RPMI7951 (cell line): ENCODE results near the gene HEPACAM. TPM values are rescaled to one million over a fixed set of nuclear protein-coding genes. Genes with fewer than 3 reads are reported as not detected.

Source experiments
- total RNA-seq: library from RNA; depleted of rRNA; stranded (reverse); fragments of >200 nt; shearing (Covaris generic); gene quantifications from 2 replicates; pipeline ENCODE4 v1.2.3, GENCODE V29; 2014; rRNA removed

Gene HEPACAM
- total RNA-seq, 1 experiment from 2014 or later: not detected

Other genes with a start within 250 kb of the HEPACAM start
- 1.9 and 3.2 TPM in 2 replicates for gene NRGN, start 196.1 kb downstream of the HEPACAM start, total RNA-seq
- not detected in 2 replicates for gene VSIG2, start 183.8 kb downstream of the HEPACAM start, total RNA-seq
- gene ESAM, start 173.8 kb downstream of the HEPACAM start, total RNA-seq: not detected in 2 replicates
- 9.3 and 15.0 TPM in 2 replicates for gene MSANTD2, start 135.6 kb downstream of the HEPACAM start, total RNA-seq
- 20.3 and 21.7 TPM in 2 replicates for gene ROBO3, start 70.6 kb downstream of the HEPACAM start, total RNA-seq
- 8.9 and 9.6 TPM in 2 replicates for gene ROBO4, start 38.2 kb downstream of the HEPACAM start, total RNA-seq
- gene HEPN1, start 16.8 kb downstream of the HEPACAM start, total RNA-seq: not detected in 2 replicates
- gene CCDC15, start 18.2 kb upstream of the HEPACAM start, total RNA-seq: 10.9 and 11.4 TPM in 2 replicates
- gene SLC37A2, start 127.3 kb upstream of the HEPACAM start, total RNA-seq: 153 and 174 TPM in 2 replicates
- 37.2 and 38.0 TPM in 2 replicates for gene TMEM218, start 175.6 kb upstream of the HEPACAM start, total RNA-seq
- gene PKNOX2, start 228.7 kb upstream of the HEPACAM start, total RNA-seq: 2.1 and 2.8 TPM in 2 replicates